IMR-90 (cell line): ENCODE results near the gene ADAP2. TPM values are rescaled to one million over a fixed set of nuclear protein-coding genes. Genes with fewer than 3 reads are reported as not detected.

Experiments
- ATAC-seq: fragments of 200-7000 bp; cut with Tn5 transposase; 2 replicates; pipeline ENCODE4 v1.9.1; 2020; ENCODE audit warnings: low read depth, mild to moderate bottlenecking, moderate library complexity
- BruUV-seq: library from RNA; stranded (reverse); fragments of 400-500 nt; replicated peaks from 2 replicates; lab custom pipeline; 2021; lab: Mats Ljungman, UMichigan
- CTCF ChIA-PET: fragments of 300-600 bp; formaldehyde crosslinking; extraction: SDS; loops from one replicate; lab custom pipeline; 2021; ENCODE audit warnings: antibody characterized with exemption; lab: Yijun Ruan, JAX
- POLR2A ChIA-PET: fragments of 300-600 bp; sonication (Branson Sonifier 250); formaldehyde crosslinking; loops from one replicate; lab custom pipeline; 2022; ENCODE audit warnings: antibody characterized with exemption; ENCODE audit not compliant: unreplicated experiment; lab: Charles Lee
- DNase-seq: peaks from one replicate; pipeline ENCODE4 v3.0.0; 2013
- H2AFZ ChIP-seq: replicated peaks from 2 replicates; pipeline ENCODE3; 2013; ENCODE audit warnings: low read length, mild to moderate bottlenecking; ENCODE audit not compliant: poor library complexity
- H2AK5ac ChIP-seq: 2 replicates; pipeline ENCODE4 v1.6.1; 2013; ENCODE audit warnings: low read depth, low read length, inconsistent platforms
- H2AK9ac ChIP-seq: replicated peaks from 2 replicates; pipeline ENCODE3; 2013; ENCODE audit warnings: mild to moderate bottlenecking, low read depth, low read length, moderate library complexity; ENCODE audit not compliant: poor library complexity
- H2BK120ac ChIP-seq: 2 replicates; pipeline ENCODE4 v1.6.1; 2013; ENCODE audit warnings: low read depth, low read length, inconsistent platforms
- H2BK15ac ChIP-seq: 3 replicates; pipeline ENCODE4 v1.6.1; 2013; ENCODE audit warnings: low read depth, low read length, inconsistent platforms
- H2BK20ac ChIP-seq: 2 replicates; pipeline ENCODE4 v1.6.1; 2013; ENCODE audit warnings: low read depth, mild to moderate bottlenecking, inconsistent platforms, low read length, moderate library complexity
- H2BK5ac ChIP-seq: 2 replicates; pipeline ENCODE4 v1.6.1; 2013; ENCODE audit warnings: mild to moderate bottlenecking, low read depth, low read length, inconsistent platforms; ENCODE audit not compliant: poor library complexity, severe bottlenecking
- H3K14ac ChIP-seq: replicated peaks from 2 replicates; pipeline ENCODE4 v1.6.1; 2013; ENCODE audit warnings: low read depth, low read length, inconsistent platforms
- H3K18ac ChIP-seq: 2 replicates; pipeline ENCODE4 v1.6.1; 2013; ENCODE audit warnings: low read depth, low read length, control low read depth
- H3K23ac ChIP-seq: 2 replicates; pipeline ENCODE4 v1.6.1; 2013; ENCODE audit warnings: low read depth, low read length, inconsistent platforms
- H3K27ac ChIP-seq: 2 replicates; pipeline ENCODE4 v1.5.1; 2013; ENCODE audit warnings: mild to moderate bottlenecking, control low read depth, low read length; ENCODE audit not compliant: insufficient read depth
- H3K27me3 ChIP-seq: 2 replicates; pipeline ENCODE4 v1.6.1; 2013; ENCODE audit warnings: low read length; ENCODE audit not compliant: control insufficient read depth, insufficient read depth
- H3K36me3 ChIP-seq: 2 replicates; pipeline ENCODE4 v1.6.1; 2013; ENCODE audit warnings: low read length, mixed read lengths; ENCODE audit not compliant: control insufficient read depth, insufficient read depth
- H3K4ac ChIP-seq: 2 replicates; pipeline ENCODE4 v1.6.1; 2013; ENCODE audit warnings: low read depth, low read length, inconsistent platforms
- H3K4me1 ChIP-seq: 2 replicates; pipeline ENCODE4 v1.6.1; 2013; ENCODE audit warnings: low read length, mixed read lengths; ENCODE audit not compliant: control insufficient read depth, insufficient read depth
- H3K4me2 ChIP-seq: 2 replicates; pipeline ENCODE4 v1.6.1; 2013; ENCODE audit warnings: low read depth, mild to moderate bottlenecking, control low read depth, low read length, moderate library complexity
- H3K4me3 ChIP-seq: 2 replicates; pipeline ENCODE4 v1.5.1; 2013; ENCODE audit warnings: low read depth, mild to moderate bottlenecking, control low read depth, low read length, moderate library complexity; ENCODE audit not compliant: insufficient read depth
- H3K56ac ChIP-seq: 2 replicates; pipeline ENCODE4 v1.6.1; 2013; ENCODE audit warnings: low read length, inconsistent platforms; ENCODE audit not compliant: insufficient read depth; ENCODE audit errors: extremely low read depth
- H3K79me1 ChIP-seq, 2 experiments: 2 replicates each; pipeline ENCODE4 v1.6.1; 2013; ENCODE audit warnings: low read length in 2 of 2, inconsistent platforms in 1 of 2, low read depth in 1 of 2
- H3K9ac ChIP-seq: 2 replicates; pipeline ENCODE4 v1.6.1; 2013; ENCODE audit warnings: low read depth, low read length, control low read depth
- H3K9me1 ChIP-seq: 2 replicates; pipeline ENCODE4 v1.6.1; 2013; ENCODE audit warnings: low read length, inconsistent platforms; ENCODE audit not compliant: insufficient read depth
- H3K9me3 ChIP-seq: 2 replicates; pipeline ENCODE4 v1.6.1; 2013; ENCODE audit warnings: low read length; ENCODE audit not compliant: control insufficient read depth, insufficient read depth
- H4K20me1 ChIP-seq: 2 replicates; pipeline ENCODE4 v1.6.1; 2013; ENCODE audit warnings: low read length, inconsistent platforms; ENCODE audit not compliant: insufficient read depth
- H4K5ac ChIP-seq: 2 replicates; pipeline ENCODE4 v1.6.1; 2013; ENCODE audit warnings: mild to moderate bottlenecking, low read depth, low read length, control low read depth
- H4K8ac ChIP-seq, 2 experiments: 2 replicates each; pipeline ENCODE4 v1.6.1; 2013; ENCODE audit warnings: low read depth in 2 of 2, low read length in 2 of 2, control low read depth in 1 of 2, inconsistent platforms in 1 of 2
- H4K91ac ChIP-seq: 2 replicates; pipeline ENCODE4 v1.6.1; 2013; ENCODE audit warnings: low read depth, low read length, inconsistent platforms; ENCODE audit not compliant: insufficient read depth
- BHLHE40 ChIP-seq: fragments of 150-350 bp; IDR thresholded peaks from 2 replicates; pipeline ENCODE4 v1.6.1; 2016; ENCODE audit warnings: mild to moderate bottlenecking, low read depth, low read length
- MAZ ChIP-seq: IDR thresholded peaks from 2 replicates; pipeline ENCODE4 v1.6.1; 2012; ENCODE audit warnings: low read depth, mild to moderate bottlenecking, low read length, improper control_type of control experiment, moderate library complexity, borderline replicate concordance
- POLR2A ChIP-seq: IDR thresholded peaks from 2 replicates; pipeline ENCODE4 v1.6.1; 2012; ENCODE audit warnings: mild to moderate bottlenecking, low read depth, low read length
- RAD21 ChIP-seq: IDR thresholded peaks from 2 replicates; pipeline ENCODE4 v1.6.1; 2012; ENCODE audit warnings: low read length, improper control_type of control experiment
- RCOR1 ChIP-seq: IDR thresholded peaks from 2 replicates; pipeline ENCODE4 v1.6.1; 2012; ENCODE audit warnings: mild to moderate bottlenecking, low read length, improper control_type of control experiment; ENCODE audit not compliant: insufficient replicate concordance
- RFX5 ChIP-seq: IDR thresholded peaks from 2 replicates; pipeline ENCODE4 v1.8.0; 2012; ENCODE audit warnings: low read depth, mild to moderate bottlenecking, low read length, moderate library complexity
- WGBS, 2 experiments: methylation state at CpG; one replicate each; pipeline versions ENCODE4 v1.1.5 to v1.1.7; 2013; ENCODE audit warnings: missing lambda C conversion rate in 2 of 2; ENCODE audit not compliant: insufficient read length in 1 of 2; ENCODE audit errors: extremely low coverage in 2 of 2; 5-methylcytosine and 5-hydroxymethylcytosine counted together
- dilution Hi-C: fragments of 300-500 bp; cut with HindIII; formaldehyde crosslinking; loops from one replicate; pipeline ENCODE4 v1.14.3; 2018; ENCODE audit warnings: low sequenced_read_pairs; ENCODE audit not compliant: unreplicated experiment
- in situ Hi-C: fragments of 300-500 bp; cut with MboI; formaldehyde crosslinking; loops from 3 replicates; pipeline ENCODE4 v1.14.3; 2019; ENCODE audit warnings: low sequenced_read_pairs, inconsistent platforms, mixed read lengths
- intact Hi-C: fragments of 100-400 bp; cut with micrococcal nuclease; formaldehyde crosslinking; loops from 2 replicates; pipeline ENCODE4 v1.10.0; 2022
- polyA plus RNA-seq, 3 experiments: library from polyadenylated mRNA; depleted of rRNA; stranded (reverse); fragments of >200 nt; gene quantifications; 2 replicates each; pipeline ENCODE4 v1.2.3, GENCODE V29; 2012; ENCODE audit warnings: low replicate concordance in 1 of 3
- total RNA-seq: library from RNA; depleted of rRNA; stranded (reverse); fragments of >200 nt; gene quantifications from 2 replicates; pipeline ENCODE4 v1.2.3, GENCODE V29; 2012

ADAP2 gene
- total and polyA plus RNA-seq, 2 of the 4 experiments (the other 2 are of a cell fraction) = 0.90 to 1.2 TPM

GRCh38 chr17:30906101-30906911 lies 15.4 kb upstream of the ADAP2 start, which contains the start of gene TEFM:
Gene TEFM (minus strand): TSS chr17:30906238. CDS start chr17:30906198, 40 bp downstream.
- H3K27me3 ChIP-seq = no peaks in the 10 kb centered on the region
- dilution Hi-C loops = no loop called here

More at GRCh38 chr17:30906101-30906911, 15.4 kb upstream of the ADAP2 start, which contains the start of gene TEFM:
- H3K79me1 ChIP-seq = peaks cover 19 to 34% of the 10 kb centered on the region in 2 experiments
- H4K8ac ChIP-seq = peak within 1 kb of the TSS; percentile 84 to 98
- no peak within 1 kb of the TSS for H2BK20ac ChIP-seq
- H2AK5ac ChIP-seq = peak within 1 kb of the TSS; percentile 3; the same call in 1 of the 2 replicates
- H3K23ac ChIP-seq = peak within 1 kb of the TSS; percentile 95
- ChIA-PET CTCF (interaction anchor here (0.6 kb wide), 1 partner anchor 8 kb away, joined by 3 read pairs; no protein-coding TSS in a partner anchor), POLR2A (interaction anchor here (0.6 kb wide), 1 partner anchor 288 kb away, joined by 5 read pairs; no protein-coding TSS in a partner anchor)
- peak within 1 kb of the TSS; percentile 71 for H3K4me3 ChIP-seq
- H3K4me2 ChIP-seq = peak within 1 kb of the TSS; percentile 97
- TF ChIP-seq MAZ (peak; percentile 72; the same call in 1 of the 2 replicates), BHLHE40 (no peak), POLR2A (peak; percentile 81), RFX5 (no peak), RAD21 (peak; percentile 40), RCOR1 (no peak)
- H2AFZ ChIP-seq = peak within 1 kb of the TSS; percentile 98
- H4K20me1 ChIP-seq = no peaks in the 10 kb centered on the region
- peak within 1 kb of the TSS; percentile 84 for H3K9ac ChIP-seq
- peak within 1 kb of the TSS; percentile 71 for H4K91ac ChIP-seq
- peak; percentile 99 for ATAC-seq
- peak within 1 kb of the TSS; percentile 98 for H3K14ac ChIP-seq
- peak within 1 kb of the TSS; percentile 79 for H2BK5ac ChIP-seq
- BruUV-seq = no TSS peak
- peak within 1 kb of the TSS; percentile 52; the same call in 1 of the 3 replicates for H2BK15ac ChIP-seq
- intact Hi-C loops = loop anchor here (2.0 to 5.0 kb wide), 3 partner anchors 64 to 311 kb away; partner anchors contain the start of gene RNF135
- H3K18ac ChIP-seq = peak within 1 kb of the TSS; percentile 21
- peak; percentile 92 for DNase-seq
- peak within 1 kb of the TSS; percentile 79 for H3K27ac ChIP-seq
- H2AK9ac ChIP-seq = peak within 1 kb of the TSS; percentile 80
- H3K9me1 ChIP-seq = no peaks in the 10 kb centered on the region
- 1% methylated on average over 24 of the region's 47 CpGs; no CpG with 5 or more reads in 1 of the 2 experiments for WGBS, 2 experiments
- peak within 1 kb of the TSS; percentile 84 for H4K5ac ChIP-seq
- 0 out of 2 replicates have a peak, but pooled peaks cover 2% of the 10 kb centered on the region for H3K36me3 ChIP-seq
- H2BK120ac ChIP-seq = peak within 1 kb of the TSS; percentile 68
- H3K9me3 ChIP-seq = no peaks in the 10 kb centered on the region
- peak within 1 kb of the TSS; percentile 94 for H3K4ac ChIP-seq
- in situ Hi-C loops = no loop called here
- peaks cover 4% of the 10 kb centered on the region; the same call in 1 of the 2 replicates for H3K4me1 ChIP-seq
- peak within 1 kb of the TSS; percentile 60 for H3K56ac ChIP-seq
